SU-DHL-6 (cell line): Measurements from ENCODE around the gene ITPKB.

Source experiments
- H2AFZ ChIP-seq: fragments of 200-600 bp; sonication (generic); 2 replicates; pipeline ENCODE4 v1.6.1; 2014; ENCODE audit warnings: low read depth, mild to moderate bottlenecking, moderate library complexity, mixed read lengths, antibody characterized with exemption, low read length; ENCODE audit not compliant: severe bottlenecking
- H3F3A ChIP-seq: fragments of 200-600 bp; shearing (Covaris generic); 2 replicates; pipeline ENCODE4 v1.6.0; 2016; ENCODE audit warnings: antibody characterized with exemption, mild to moderate bottlenecking; ENCODE audit not compliant: insufficient read depth
- H3K27ac ChIP-seq: fragments of 200-600 bp; sonication (generic); 2 replicates; pipeline ENCODE4 v1.5.1; 2016; ENCODE audit warnings: low read depth, mild to moderate bottlenecking, low read length, moderate library complexity, mixed read lengths
- H3K27me3 ChIP-seq: fragments of 200-600 bp; sonication (generic), shearing (Covaris generic); 2 replicates; pipeline ENCODE4 v1.6.0; 2014; ENCODE audit warnings: mild to moderate bottlenecking, low read length
- H3K36me3 ChIP-seq: fragments of 200-600 bp; sonication (generic); 2 replicates; pipeline ENCODE4 v1.6.1; 2014; ENCODE audit warnings: mild to moderate bottlenecking, low read length, mixed read lengths
- H3K4me2 ChIP-seq: fragments of 300-600, 200-600 bp; shearing (Covaris generic), sonication (generic); 2 replicates; pipeline ENCODE4 v1.6.0; 2014; ENCODE audit warnings: low read length, low read depth, mild to moderate bottlenecking; ENCODE audit not compliant: poor library complexity, severe bottlenecking
- H3K4me3 ChIP-seq: fragments of 200-600 bp; sonication (generic); 2 replicates; pipeline ENCODE4 v1.5.1; 2014; ENCODE audit warnings: antibody characterized with exemption, low read length, mild to moderate bottlenecking, mixed read lengths; ENCODE audit not compliant: insufficient read depth, poor library complexity, severe bottlenecking
- H3K79me2 ChIP-seq: fragments of 200-600 bp; sonication (generic); 2 replicates; pipeline ENCODE4 v1.6.1; 2014; ENCODE audit warnings: mild to moderate bottlenecking, low read length, moderate library complexity; ENCODE audit not compliant: insufficient read depth
- H3K9ac ChIP-seq: fragments of 200-600 bp; sonication (generic); 2 replicates; pipeline ENCODE4 v1.7.0; 2014; ENCODE audit warnings: mild to moderate bottlenecking, low read length
- H3K9me2 ChIP-seq: fragments of 200-600 bp; sonication (generic); replicated peaks from 2 replicates; pipeline ENCODE4 v1.6.1; 2014; ENCODE audit warnings: low read length; ENCODE audit not compliant: insufficient read depth
- H3K9me3 ChIP-seq: fragments of 200-600 bp; sonication (generic); 2 replicates; pipeline ENCODE4 v1.6.1; 2014; ENCODE audit warnings: low read length, mixed read lengths; ENCODE audit not compliant: insufficient read depth
- H4K20me1 ChIP-seq: fragments of 200-600 bp; sonication (generic); 2 replicates; pipeline ENCODE4 v1.6.1; 2014; ENCODE audit warnings: low read depth, mild to moderate bottlenecking, antibody characterized with exemption, low read length, moderate library complexity, mixed read lengths
- EZH2phosphoT487 ChIP-seq: fragments of 200-600 bp; sonication (generic), shearing (Covaris generic); conservative IDR thresholded peaks from 2 replicates; pipeline ENCODE4 v1.6.1; 2018; ENCODE audit warnings: mild to moderate bottlenecking, antibody characterized with exemption, low read length, moderate library complexity, mixed read lengths
- TF ChIP-seq, protein P1 (sequence below): fragments of 200-600 bp; sonication (generic); IDR thresholded peaks from one replicate; pipeline ENCODE4 v1.5.1; 2017; ENCODE audit warnings: antibody characterized with exemption, mild to moderate bottlenecking, low read length, moderate library complexity; ENCODE audit not compliant: insufficient read depth, poor library complexity, severe bottlenecking

The ITPKB gene

DNA sequence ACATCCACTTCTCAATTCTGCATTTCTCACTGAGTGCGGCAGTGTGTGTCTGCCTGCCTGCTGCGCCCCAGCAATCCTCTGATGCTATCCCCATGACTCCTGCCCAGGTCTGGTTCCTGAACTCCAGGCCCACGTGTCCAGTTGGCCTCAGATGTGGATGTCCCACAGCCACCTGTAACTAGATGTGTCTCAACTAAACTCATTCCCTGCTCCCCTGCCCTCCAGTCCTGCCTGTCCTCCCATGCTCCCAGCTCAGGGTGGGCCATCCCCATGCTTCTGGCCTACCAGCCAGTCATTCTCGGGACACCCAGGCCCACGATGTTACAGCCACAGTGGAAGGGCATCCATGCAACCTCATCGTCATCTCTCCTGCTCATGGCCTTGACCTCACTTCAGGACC lies 113.8 kb downstream of the ITPKB start:
- no peaks in the 10 kb centered on the region for H3K36me3 ChIP-seq
- H3K4me3 ChIP-seq = no peak overlapping the region
- no peak overlapping the region for H3K9ac ChIP-seq
- no peaks in the 10 kb centered on the region for H3F3A ChIP-seq
- no peak for TF ChIP-seq EZH2phosphoT487
- TF ChIP-seq, protein P1, sequence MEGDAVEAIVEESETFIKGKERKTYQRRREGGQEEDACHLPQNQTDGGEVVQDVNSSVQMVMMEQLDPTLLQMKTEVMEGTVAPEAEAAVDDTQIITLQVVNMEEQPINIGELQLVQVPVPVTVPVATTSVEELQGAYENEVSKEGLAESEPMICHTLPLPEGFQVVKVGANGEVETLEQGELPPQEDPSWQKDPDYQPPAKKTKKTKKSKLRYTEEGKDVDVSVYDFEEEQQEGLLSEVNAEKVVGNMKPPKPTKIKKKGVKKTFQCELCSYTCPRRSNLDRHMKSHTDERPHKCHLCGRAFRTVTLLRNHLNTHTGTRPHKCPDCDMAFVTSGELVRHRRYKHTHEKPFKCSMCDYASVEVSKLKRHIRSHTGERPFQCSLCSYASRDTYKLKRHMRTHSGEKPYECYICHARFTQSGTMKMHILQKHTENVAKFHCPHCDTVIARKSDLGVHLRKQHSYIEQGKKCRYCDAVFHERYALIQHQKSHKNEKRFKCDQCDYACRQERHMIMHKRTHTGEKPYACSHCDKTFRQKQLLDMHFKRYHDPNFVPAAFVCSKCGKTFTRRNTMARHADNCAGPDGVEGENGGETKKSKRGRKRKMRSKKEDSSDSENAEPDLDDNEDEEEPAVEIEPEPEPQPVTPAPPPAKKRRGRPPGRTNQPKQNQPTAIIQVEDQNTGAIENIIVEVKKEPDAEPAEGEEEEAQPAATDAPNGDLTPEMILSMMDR = no peak
- no peak overlapping the region for H2AFZ ChIP-seq
- H3K4me2 ChIP-seq = no peak overlapping the region
- no peaks in the 10 kb centered on the region for H3K27me3 ChIP-seq
- H3K9me3 ChIP-seq = no peaks in the 10 kb centered on the region
- no peaks in the 10 kb centered on the region for H3K79me2 ChIP-seq
- H3K9me2 ChIP-seq = no peaks in the 10 kb centered on the region
- no peaks in the 10 kb centered on the region for H4K20me1 ChIP-seq
- H3K27ac ChIP-seq = no peak overlapping the region

DNA sequence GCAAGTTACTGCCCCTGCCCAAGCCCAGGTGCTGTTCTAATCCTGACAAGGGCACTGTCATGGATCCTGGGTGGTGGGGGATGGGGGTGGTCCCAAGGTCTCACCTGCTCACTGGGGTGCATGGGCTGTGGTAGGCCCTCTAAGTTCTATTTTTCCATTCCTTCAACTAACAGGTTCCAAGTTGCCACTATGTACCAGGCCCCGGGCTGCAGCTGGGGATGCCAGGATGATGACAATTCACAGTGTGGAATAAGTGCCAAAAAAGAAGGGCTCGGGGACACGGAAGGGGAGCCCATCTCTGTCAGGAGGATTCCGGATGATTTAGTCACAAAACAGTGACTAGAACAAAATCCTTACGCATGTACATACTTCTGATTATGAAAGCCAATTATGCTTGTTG lies 114.6 kb downstream of the ITPKB start:
- Histone ChIP-seq H4K20me1 (no peaks in the 10 kb centered on the region), H3K36me3 (no peaks in the 10 kb centered on the region), H3K27ac (no peak overlapping the region), H3K27me3 (no peaks in the 10 kb centered on the region), H3K9me2 (no peaks in the 10 kb centered on the region), H3K4me3 (no peak overlapping the region), H3K79me2 (no peaks in the 10 kb centered on the region), H2AFZ (no peak overlapping the region), H3K9me3 (no peaks in the 10 kb centered on the region), H3F3A (no peaks in the 10 kb centered on the region), H3K4me2 (no peak overlapping the region), H3K9ac (no peak overlapping the region)
- TF ChIP-seq EZH2phosphoT487 = no peak
- TF ChIP-seq, protein P1 = no peak

DNA sequence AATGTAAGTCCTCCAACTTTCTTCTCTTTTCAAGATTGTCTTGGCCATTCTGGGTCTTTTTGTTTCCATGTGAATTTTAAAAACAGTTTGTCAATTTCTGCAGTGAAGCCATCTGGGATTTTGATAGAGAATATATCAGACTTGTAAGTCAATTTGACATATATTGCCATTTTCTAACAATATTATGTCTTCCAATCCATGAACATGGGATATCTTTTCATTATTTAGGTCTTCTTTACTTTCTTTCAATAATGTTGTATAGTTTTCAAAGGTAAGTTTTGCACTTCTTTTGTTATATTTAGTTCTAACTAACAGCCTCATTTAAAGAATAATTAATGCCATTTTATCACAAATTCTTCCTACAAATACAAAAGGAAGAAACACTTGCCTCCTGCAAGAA lies 117.1 kb downstream of the ITPKB start:
- Histone ChIP-seq H3K4me3 (no peak overlapping the region), H3K9ac (no peak overlapping the region), H2AFZ (no peak overlapping the region), H3K9me3 (no peaks in the 10 kb centered on the region), H4K20me1 (no peaks in the 10 kb centered on the region), H3F3A (no peaks in the 10 kb centered on the region), H3K36me3 (no peaks in the 10 kb centered on the region), H3K9me2 (no peaks in the 10 kb centered on the region), H3K4me2 (no peak overlapping the region), H3K27ac (no peak overlapping the region), H3K27me3 (no peaks in the 10 kb centered on the region), H3K79me2 (no peaks in the 10 kb centered on the region)
- TF ChIP-seq, protein P1 = no peak
- no peak for TF ChIP-seq EZH2phosphoT487

DNA sequence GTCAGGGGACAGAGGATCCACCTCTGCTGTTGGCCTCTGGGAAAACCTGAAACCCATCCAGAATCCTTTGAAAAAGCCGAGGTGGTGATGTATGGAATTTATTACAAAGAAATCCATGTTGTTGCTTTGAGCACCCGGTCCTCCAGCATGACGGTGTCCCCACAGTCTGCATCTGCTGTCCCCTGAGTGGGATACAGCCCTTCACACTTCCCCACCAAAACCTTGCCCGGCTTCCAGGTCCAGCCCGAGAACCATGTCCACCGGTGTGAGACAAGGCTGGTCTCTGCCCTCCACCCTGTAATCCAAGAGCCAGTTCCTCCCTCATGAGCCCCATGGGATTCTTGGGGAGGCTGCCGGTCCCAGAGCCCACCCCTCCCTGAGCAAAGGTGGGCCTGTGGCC lies 120.1 kb downstream of the ITPKB start:
- no peaks in the 10 kb centered on the region for H4K20me1 ChIP-seq
- no peaks in the 10 kb centered on the region for H3K79me2 ChIP-seq
- H3K27me3 ChIP-seq = no peaks in the 10 kb centered on the region
- no peak overlapping the region for H3K27ac ChIP-seq
- H3K4me2 ChIP-seq = no peak overlapping the region
- H3K9ac ChIP-seq = no peak overlapping the region
- TF ChIP-seq, protein P1 = no peak
- no peak for TF ChIP-seq EZH2phosphoT487
- no peak overlapping the region for H3K4me3 ChIP-seq
- H3K36me3 ChIP-seq = no peaks in the 10 kb centered on the region
- H2AFZ ChIP-seq = no peak overlapping the region
- no peaks in the 10 kb centered on the region for H3K9me2 ChIP-seq
- H3F3A ChIP-seq = no peaks in the 10 kb centered on the region
- no peaks in the 10 kb centered on the region for H3K9me3 ChIP-seq
